ENCODE results near the gene AHSA1.

Gene AHSA1

DNA sequence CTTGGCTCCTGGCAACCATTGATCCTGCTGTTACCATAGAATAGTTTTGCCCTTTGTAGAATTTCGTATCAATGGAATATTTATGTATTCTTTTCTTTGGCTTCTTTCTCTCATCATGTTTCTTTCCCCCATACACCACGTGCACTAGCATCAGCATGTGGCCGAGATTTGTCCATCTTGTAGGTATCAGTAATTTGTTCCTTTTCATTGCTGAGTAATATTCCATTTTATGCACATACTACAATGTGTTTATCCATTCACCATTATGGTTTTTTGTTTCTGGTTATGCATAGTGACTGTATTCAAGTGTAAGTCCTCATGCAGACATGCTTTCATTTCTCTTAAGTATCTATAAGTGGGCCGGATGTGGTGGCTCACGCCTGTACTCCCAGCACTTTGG lies 45.2 kb downstream of the AHSA1 start:
- peaks cover 6% of the 10 kb centered on the region for H3K36me3 ChIP-seq (replicated peaks)
- no peak for DNase-seq
- no peak overlapping the region for H3K27ac ChIP-seq
- in situ Hi-C loops (cut with HindIII; ENCODE audit: low pct_ligation_motif_present, low sequenced_read_pairs): no loop called here
- H3K27me3 ChIP-seq (replicated peaks): peaks cover 19% of the 10 kb centered on the region
- H3K4me3 ChIP-seq (ENCODE audit: low read depth, low read length): no peak overlapping the region
- TF ChIP-seq CTCF (IDR thresholded peaks at IDR 0.05; ENCODE audit: low read depth, low read length, missing control alignments): no peak

GRCh38 chr14:77505031-77505430 lies 47.1 kb downstream of the AHSA1 start:
- no peak for TF ChIP-seq CTCF (IDR thresholded peaks at IDR 0.05; ENCODE audit: low read depth, low read length, missing control alignments)
- Histone ChIP-seq H3K36me3 (replicated peaks) (peaks cover 7% of the 10 kb centered on the region), H3K27me3 (replicated peaks) (peaks cover under 1% of the 10 kb centered on the region), H3K4me3 (ENCODE audit: low read depth, low read length) (no peak overlapping the region), H3K27ac (no peak overlapping the region)
- in situ Hi-C loops (cut with HindIII; ENCODE audit: low pct_ligation_motif_present, low sequenced_read_pairs): no loop called here
- no peak for DNase-seq

- H3K36me3 ChIP-seq (replicated peaks): peaks cover 22% of the 10 kb centered on the region
- H3K27ac ChIP-seq: peak overlapping the region; percentile 38
- in situ Hi-C loops (cut with HindIII; ENCODE audit: low pct_ligation_motif_present, low sequenced_read_pairs): no loop called here
- TF ChIP-seq CTCF (IDR thresholded peaks at IDR 0.05; ENCODE audit: low read depth, low read length, missing control alignments): no peak
- H3K27me3 ChIP-seq (replicated peaks): no peaks in the 10 kb centered on the region
- H3K4me3 ChIP-seq (ENCODE audit: low read depth, low read length): no peak overlapping the region
- DNase-seq: no peak
These were observed 49.9 kb downstream of the AHSA1 start for GRCh38 chr14:77507762-77508161.

DNA sequence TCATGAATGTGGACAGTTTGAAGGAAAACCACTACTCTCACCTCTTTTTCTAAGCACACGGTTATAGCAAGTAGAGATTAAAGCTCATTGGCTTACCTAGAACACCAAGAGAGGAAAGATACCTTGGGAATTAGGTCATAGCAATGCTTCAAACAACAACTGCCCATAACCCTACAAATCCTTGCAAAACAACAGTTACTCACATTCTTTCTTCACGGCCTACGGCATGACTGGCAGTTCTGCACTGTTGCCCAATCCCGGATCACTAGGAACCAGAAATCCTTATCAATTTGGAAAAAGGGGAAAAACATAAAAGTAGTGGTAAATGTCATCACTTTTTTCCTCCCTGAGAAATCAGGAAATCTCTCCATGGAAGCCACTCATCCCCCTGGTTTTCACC lies 50.4 kb downstream of the AHSA1 start:
- Histone ChIP-seq H3K27me3 (replicated peaks) (no peaks in the 10 kb centered on the region), H3K4me3 (ENCODE audit: low read depth, low read length) (no peak overlapping the region), H3K36me3 (replicated peaks) (peaks cover 22% of the 10 kb centered on the region), H3K27ac (peak overlapping the region; percentile 38)
- in situ Hi-C loops (cut with HindIII; ENCODE audit: low pct_ligation_motif_present, low sequenced_read_pairs): no loop called here
- TF ChIP-seq CTCF (IDR thresholded peaks at IDR 0.05; ENCODE audit: low read depth, low read length, missing control alignments): no peak
- peak; percentile 64 for DNase-seq

DNA sequence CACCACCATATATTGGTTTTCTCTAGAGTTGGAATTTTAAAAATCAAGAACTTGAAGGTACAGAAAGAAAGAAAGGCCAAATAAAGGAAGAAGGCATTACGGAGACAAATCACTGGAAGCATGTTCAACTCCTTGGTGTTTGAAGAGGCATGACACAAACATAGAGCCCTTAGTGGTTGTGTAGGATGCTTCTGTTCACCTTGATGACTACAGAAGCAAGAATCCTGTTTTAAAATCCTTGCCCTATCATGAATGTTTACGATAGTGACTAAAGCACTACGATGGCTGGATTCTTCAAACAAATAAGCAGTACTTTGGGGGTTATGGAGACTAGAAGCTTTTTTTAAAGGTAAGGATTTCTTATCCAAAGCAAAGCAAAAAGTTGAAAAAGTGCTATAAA lies 51.0 kb downstream of the AHSA1 start:
- H3K27ac ChIP-seq: no peak overlapping the region
- peaks cover 22% of the 10 kb centered on the region for H3K36me3 ChIP-seq (replicated peaks)
- in situ Hi-C loops (cut with HindIII; ENCODE audit: low pct_ligation_motif_present, low sequenced_read_pairs): no loop called here
- DNase-seq: no peak
- no peaks in the 10 kb centered on the region for H3K27me3 ChIP-seq (replicated peaks)
- H3K4me3 ChIP-seq (ENCODE audit: low read depth, low read length): no peak overlapping the region
- TF ChIP-seq CTCF (IDR thresholded peaks at IDR 0.05; ENCODE audit: low read depth, low read length, missing control alignments): no peak

- DNase-seq: no peak
- TF ChIP-seq CTCF (IDR thresholded peaks at IDR 0.05; ENCODE audit: low read depth, low read length, missing control alignments): no peak
- H3K27ac ChIP-seq: no peak overlapping the region
- H3K36me3 ChIP-seq (replicated peaks): peaks cover 24% of the 10 kb centered on the region
- in situ Hi-C loops (cut with HindIII; ENCODE audit: low pct_ligation_motif_present, low sequenced_read_pairs): no loop called here
- H3K27me3 ChIP-seq (replicated peaks): no peaks in the 10 kb centered on the region
- H3K4me3 ChIP-seq (ENCODE audit: low read depth, low read length): no peak overlapping the region
These were observed 51.5 kb downstream of the AHSA1 start for GRCh38 chr14:77509366-77509765.
